Stimulated activated CD4-positive, alpha-beta T cell treated with anti-CD3 and anti-CD28 coated beads, Interleukin-2, amount 100 ng/mL, for 48 hours (primary cell): ENCODE results near the gene MYL5.
"Not testable (repeated sequence)": the region's sequence is repeated elsewhere in the genome, so short reads cannot be mapped to it uniquely, and the experiment has no call there.

Source experiments
- DNase-seq, 2 donors: peaks; one replicate each; pipeline ENCODE4 v3.0.0-alpha.2; 2020

MYL5 gene

GRCh38 chr4:730511-730910, 56.2 kb downstream of the MYL5 start:
- no peak for DNase-seq

DNA sequence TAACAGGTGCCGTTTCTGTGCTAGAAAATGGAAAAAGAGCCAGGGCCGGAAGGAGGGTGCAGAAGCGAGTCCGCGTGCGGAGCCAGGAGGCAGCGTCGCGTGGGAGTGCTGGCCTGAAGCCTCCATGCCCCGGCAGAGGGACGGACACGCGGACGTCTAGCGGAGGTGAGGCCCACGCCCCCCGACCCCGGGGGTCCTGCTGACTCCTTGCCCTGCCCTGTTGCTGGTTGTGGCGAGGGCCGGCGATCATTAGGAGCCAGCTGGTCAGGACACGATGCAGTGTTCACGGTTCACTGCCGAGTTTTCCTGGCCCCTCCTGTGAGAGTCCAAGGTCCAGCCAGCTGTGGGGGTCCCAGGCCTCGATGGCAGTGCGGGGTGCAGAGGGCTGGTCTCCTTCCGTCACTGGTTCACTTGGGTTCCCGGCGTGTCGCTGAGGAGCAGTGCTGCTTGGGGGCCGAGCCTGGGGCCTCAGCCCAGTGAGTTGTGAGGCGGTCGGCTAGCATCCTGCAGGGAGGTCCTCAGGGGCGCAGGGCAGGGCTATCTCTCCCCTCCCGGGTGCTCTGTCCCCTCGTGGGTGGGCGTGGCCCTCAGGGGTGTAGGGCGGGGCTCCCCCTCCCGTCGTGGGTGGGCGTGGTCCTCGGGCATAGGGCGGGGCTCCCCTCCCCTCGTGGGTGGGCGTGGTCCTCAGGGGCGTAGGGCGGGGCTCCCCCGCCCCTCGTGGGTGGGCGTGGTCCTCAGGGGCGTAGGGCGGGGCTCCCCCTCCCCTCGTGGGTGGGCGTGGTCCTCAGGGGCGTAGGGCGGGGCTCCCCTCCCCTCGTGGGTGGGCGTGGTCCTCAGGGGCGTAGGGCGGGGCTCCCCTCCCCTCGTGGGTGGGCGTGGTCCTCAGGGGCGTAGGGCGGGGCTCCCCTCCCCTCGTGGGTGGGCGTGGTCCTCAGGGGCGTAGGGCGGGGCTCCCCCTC, 56.9 kb downstream of the MYL5 start:
- not testable (repeated sequence) for DNase-seq
